Testis (tissue), 3 donors: Measurements from ENCODE around the gene HEMK1. TPM values are rescaled to one million over a fixed set of nuclear protein-coding genes. Genes with fewer than 3 reads are reported as not detected.

Source experiments
- DNase-seq: peaks from one replicate; pipeline ENCODE4 v3.0.0-alpha.2; 2019
- H3K27ac ChIP-seq, 2 donors: fragments of 200-600 bp; sonication (generic); one replicate each; pipeline ENCODE4 v1.5.1; 2019
- H3K27me3 ChIP-seq: fragments of 200-600 bp; sonication (generic); one replicate; pipeline ENCODE4 v1.5.1; 2019
- H3K36me3 ChIP-seq: fragments of 200-600 bp; sonication (generic); one replicate; pipeline ENCODE4 v1.5.1; 2017; ENCODE audit warnings: low read depth; ENCODE audit errors: missing control alignments
- H3K4me1 ChIP-seq: fragments of 200-600 bp; sonication (generic); one replicate; pipeline ENCODE4 v1.5.1; 2019
- H3K4me3 ChIP-seq, 2 donors: fragments of 200-600 bp; sonication (generic); one replicate each; pipeline ENCODE4 v1.5.1; 2017 to 2019
- H3K9me3 ChIP-seq: fragments of 200-600 bp; sonication (generic); one replicate; pipeline ENCODE4 v1.5.1; 2017
- POLR2A ChIP-seq: fragments of 450-650 bp; IDR thresholded peaks from one replicate; pipeline ENCODE4 v1.6.1; 2017; ENCODE audit warnings: antibody characterized with exemption, mild to moderate bottlenecking, moderate library complexity
- WGBS, 2 donors: methylation state at CpG; one replicate each; pipeline ENCODE4 v1.1.5; 2018; 5-methylcytosine and 5-hydroxymethylcytosine counted together
- intact Hi-C: fragments of 100-400 bp; cut with DNase I; formaldehyde crosslinking; loops from one replicate; pipeline ENCODE4 v1.15.1; 2023; ENCODE audit warnings: low total_unique reads
- polyA plus RNA-seq: library from polyadenylated mRNA; stranded (reverse); fragments of 350-450 nt; fragmentation: Illumina TruSeq; extraction: RNeasy Lipid Tissue Mini Kit (QIAGEN cat#74804); gene quantifications from one replicate; pipeline ENCODE4 v1.2.3, GENCODE V29; 2014; ENCODE audit warnings: low read depth, low replicate concordance; ENCODE audit not compliant: insufficient read depth
- total RNA-seq, 2 donors: library from RNA; depleted of rRNA; stranded (reverse); fragments of >200 nt; gene quantifications; one replicate each; pipeline ENCODE4 v1.2.3, GENCODE V29; 2016
- TF ChIP-seq, protein P1 (sequence below), 3 experiments: fragments of 450-650 bp in 2 of 3; fragments of 200-600 bp in 1 of 3; sonication (generic) in 1 of 3; IDR thresholded peaks; one replicate each; pipeline ENCODE4 v1.5.1; 2016 to 2019; ENCODE audit warnings: antibody characterized with exemption in 3 of 3, mild to moderate bottlenecking in 2 of 3, moderate library complexity in 1 of 3

Gene HEMK1
- total and polyA plus RNA-seq, 3 donors from 2014 or later: 12.8 to 25.7 (median 13.1) TPM

DNA sequence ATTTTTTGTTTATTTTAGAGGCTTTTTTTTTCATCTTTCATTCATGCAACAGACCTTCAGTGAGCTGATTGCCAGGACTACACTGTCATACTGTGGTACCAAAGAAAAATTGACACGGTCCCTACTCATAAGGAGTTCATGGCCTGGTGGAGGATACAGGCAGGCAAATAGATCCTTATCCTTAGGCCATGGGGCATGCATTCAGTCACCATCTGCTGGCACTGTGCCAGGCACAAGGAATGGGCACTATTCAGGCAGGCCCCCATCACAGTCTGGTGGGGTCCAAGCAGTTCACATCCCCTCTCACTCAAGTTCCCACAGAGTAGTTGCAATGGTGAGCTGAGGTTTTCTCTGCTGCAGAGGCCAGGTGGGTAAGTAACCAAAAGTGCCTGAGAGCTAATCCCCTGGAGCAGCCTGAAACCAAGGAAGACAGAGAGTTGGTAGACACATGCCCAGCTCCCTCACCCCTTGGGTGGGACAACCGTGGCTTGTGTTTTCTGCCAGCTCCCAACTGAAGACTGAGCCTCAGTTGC lies 25.0 kb downstream of the HEMK1 start:
- Histone ChIP-seq H3K36me3 (no peaks in the 10 kb centered on the region), H3K4me3 (no peak overlapping the region), H3K27ac (no peak overlapping the region), H3K9me3 (no peaks in the 10 kb centered on the region), H3K4me1 (peaks cover 21% of the 10 kb centered on the region), H3K27me3 (no peaks in the 10 kb centered on the region)
- DNase-seq: no peak
- TF ChIP-seq, protein P1, sequence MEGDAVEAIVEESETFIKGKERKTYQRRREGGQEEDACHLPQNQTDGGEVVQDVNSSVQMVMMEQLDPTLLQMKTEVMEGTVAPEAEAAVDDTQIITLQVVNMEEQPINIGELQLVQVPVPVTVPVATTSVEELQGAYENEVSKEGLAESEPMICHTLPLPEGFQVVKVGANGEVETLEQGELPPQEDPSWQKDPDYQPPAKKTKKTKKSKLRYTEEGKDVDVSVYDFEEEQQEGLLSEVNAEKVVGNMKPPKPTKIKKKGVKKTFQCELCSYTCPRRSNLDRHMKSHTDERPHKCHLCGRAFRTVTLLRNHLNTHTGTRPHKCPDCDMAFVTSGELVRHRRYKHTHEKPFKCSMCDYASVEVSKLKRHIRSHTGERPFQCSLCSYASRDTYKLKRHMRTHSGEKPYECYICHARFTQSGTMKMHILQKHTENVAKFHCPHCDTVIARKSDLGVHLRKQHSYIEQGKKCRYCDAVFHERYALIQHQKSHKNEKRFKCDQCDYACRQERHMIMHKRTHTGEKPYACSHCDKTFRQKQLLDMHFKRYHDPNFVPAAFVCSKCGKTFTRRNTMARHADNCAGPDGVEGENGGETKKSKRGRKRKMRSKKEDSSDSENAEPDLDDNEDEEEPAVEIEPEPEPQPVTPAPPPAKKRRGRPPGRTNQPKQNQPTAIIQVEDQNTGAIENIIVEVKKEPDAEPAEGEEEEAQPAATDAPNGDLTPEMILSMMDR (IDR thresholded peaks at IDR 0.05): no peak
- no peak for TF ChIP-seq POLR2A
- WGBS, 2 donors: 44 to 73% methylated on average over 2 of the region's 2 CpGs
- intact Hi-C loops: no loop called here

DNA sequence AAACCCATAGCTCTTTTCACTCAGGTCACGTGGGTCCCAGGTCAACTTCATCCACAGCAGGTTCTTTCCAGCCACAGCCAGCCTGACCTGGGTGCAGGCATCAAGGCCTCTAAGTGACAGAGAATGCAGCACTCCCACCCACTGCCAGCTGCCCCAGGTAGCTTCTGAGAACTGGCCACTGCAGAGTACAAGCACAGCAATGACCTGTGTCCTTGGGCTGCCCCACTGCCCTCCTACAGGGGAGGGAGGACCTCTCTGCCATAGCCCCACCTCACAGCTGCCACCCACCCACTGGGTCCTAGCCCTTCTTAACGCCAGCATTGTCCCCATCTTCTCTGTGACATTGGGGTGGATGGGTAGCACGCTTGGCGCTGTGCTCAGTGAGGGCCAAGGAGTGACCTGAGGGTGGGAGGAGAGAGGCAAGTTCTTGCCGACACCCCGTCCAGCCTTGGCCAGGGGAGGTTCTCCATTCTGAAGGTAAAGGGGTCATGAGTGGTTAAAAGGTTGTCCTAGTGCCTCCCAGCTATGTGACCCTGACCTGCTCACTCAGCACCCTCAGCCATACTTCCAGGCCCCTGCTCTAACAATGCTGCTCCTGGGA lies 29.9 kb downstream of the HEMK1 start:
- H3K4me1 ChIP-seq: peaks cover 45% of the 10 kb centered on the region
- H3K4me3 ChIP-seq: no peak overlapping the region
- DNase-seq: no peak
- peak overlapping the region in 1 of 2 donors; percentile 9 for H3K27ac ChIP-seq
- H3K36me3 ChIP-seq: no peaks in the 10 kb centered on the region
- no peak for TF ChIP-seq POLR2A
- TF ChIP-seq, protein P1 (IDR thresholded peaks at IDR 0.05): no peak
- H3K9me3 ChIP-seq: no peaks in the 10 kb centered on the region
- no peaks in the 10 kb centered on the region for H3K27me3 ChIP-seq
- WGBS, 2 donors: 59 to 69% methylated on average over 3 to 6 of the region's 6 CpGs
- intact Hi-C loops: no loop called here

DNA sequence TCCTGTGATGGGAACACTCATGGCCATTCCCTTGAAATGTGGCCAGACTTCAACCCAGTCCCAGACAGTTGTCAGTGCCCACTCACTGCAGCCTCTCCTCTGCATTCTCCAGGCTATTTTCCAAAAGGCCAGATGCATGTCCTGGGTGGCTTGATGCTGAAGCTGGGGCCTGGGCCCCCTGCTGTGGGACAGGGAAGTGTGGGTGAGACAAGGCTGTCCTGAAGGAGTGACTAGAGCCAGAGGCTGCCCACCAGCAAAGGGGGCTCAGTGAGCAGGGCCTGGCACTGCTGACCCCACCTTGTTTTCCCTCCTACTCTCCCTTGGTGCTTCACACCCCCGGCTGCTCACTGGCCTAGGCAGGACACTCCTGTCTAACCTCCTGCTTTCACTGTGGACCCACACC lies 30.4 kb downstream of the HEMK1 start:
- TF ChIP-seq, protein P1 (IDR thresholded peaks at IDR 0.05): no peak
- no peak for TF ChIP-seq POLR2A
- WGBS, 2 donors: 63 to 75% methylated on average over 1 of the region's 1 CpG
- intact Hi-C loops: no loop called here
- Histone ChIP-seq H3K4me3 (no peak overlapping the region), H3K4me1 (peaks cover 50% of the 10 kb centered on the region), H3K27me3 (no peaks in the 10 kb centered on the region), H3K36me3 (no peaks in the 10 kb centered on the region), H3K9me3 (no peaks in the 10 kb centered on the region), H3K27ac (peak overlapping the region in 1 of 2 donors; percentile 9)
- no peak for DNase-seq

DNA sequence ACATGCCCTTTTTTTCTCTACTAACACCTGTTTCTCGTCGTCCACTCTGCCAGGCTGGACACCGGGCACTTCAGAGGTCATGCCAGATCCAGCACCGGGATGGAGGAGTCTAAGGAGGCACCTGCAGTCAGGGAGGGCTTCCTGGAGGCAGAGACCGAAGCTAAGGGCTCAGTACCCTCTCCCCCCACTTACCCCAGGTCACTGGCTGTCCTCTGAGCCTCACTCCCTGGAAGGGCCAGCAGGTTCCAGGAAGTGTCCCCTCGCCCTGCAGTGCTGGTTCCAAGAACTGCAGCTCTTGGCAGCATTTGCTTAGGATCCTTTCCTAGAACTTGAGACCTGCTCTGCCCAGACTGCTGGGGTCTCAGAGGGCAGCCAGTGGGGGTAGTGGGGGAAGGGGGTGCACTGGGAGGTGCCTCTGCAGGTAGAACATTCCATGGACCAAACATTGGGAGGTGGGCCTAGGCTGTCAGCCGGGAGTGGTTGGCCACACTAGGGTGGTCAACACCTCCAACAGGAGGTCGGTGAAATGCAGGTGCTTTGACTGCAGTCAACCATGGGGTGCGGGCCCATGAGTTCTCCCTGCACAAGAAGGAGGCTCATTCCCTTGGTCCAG lies 30.9 kb downstream of the HEMK1 start:
- no peaks in the 10 kb centered on the region for H3K9me3 ChIP-seq
- peak overlapping the region; percentile 92 to 94 for H3K27ac ChIP-seq
- WGBS, 2 donors: 78% methylated on average over 9 of the region's 9 CpGs
- no peak overlapping the region for H3K4me3 ChIP-seq
- no peak for DNase-seq
- H3K36me3 ChIP-seq: no peaks in the 10 kb centered on the region
- peaks cover 55% of the 10 kb centered on the region for H3K4me1 ChIP-seq
- intact Hi-C loops: no loop called here
- no peak for TF ChIP-seq POLR2A
- TF ChIP-seq, protein P1 (IDR thresholded peaks at IDR 0.05): no peak
- H3K27me3 ChIP-seq: no peaks in the 10 kb centered on the region
